MM.1S (cell line): Measurements from ENCODE around the gene GOT1.

ENCODE experiments used
- DNase-seq: peaks from one replicate; pipeline ENCODE4 v3.0.0-alpha.2; 2015
- H2AFZ ChIP-seq: fragments of 300-600 bp; sonication (generic); 2 replicates; pipeline ENCODE4 v1.6.0; 2016; ENCODE audit warnings: antibody characterized with exemption, low read length
- H3F3A ChIP-seq: fragments of 300-600 bp; sonication (generic); 2 replicates; pipeline ENCODE4 v1.6.1; 2016; ENCODE audit warnings: mild to moderate bottlenecking, antibody characterized with exemption, low read length, moderate library complexity, mixed read lengths; ENCODE audit not compliant: insufficient read depth
- H3K27ac ChIP-seq: fragments of 300-600 bp; sonication (generic); 2 replicates; pipeline ENCODE4 v1.5.1; 2016; ENCODE audit warnings: mild to moderate bottlenecking, low read length
- H3K27me3 ChIP-seq: fragments of 300-600 bp; sonication (generic); replicated peaks from 2 replicates; pipeline ENCODE4 v1.6.0; 2016; ENCODE audit warnings: low read length; ENCODE audit not compliant: insufficient read depth
- H3K36me3 ChIP-seq: fragments of 300-600 bp; sonication (generic); replicated peaks from 2 replicates; pipeline ENCODE4 v1.6.1; 2016; ENCODE audit warnings: mild to moderate bottlenecking, low read length, mixed read lengths; ENCODE audit not compliant: insufficient read depth
- H3K4me1 ChIP-seq: fragments of 300-600 bp; sonication (generic); 2 replicates; pipeline ENCODE4 v1.6.1; 2016; ENCODE audit warnings: low read length, mixed read lengths
- H3K4me2 ChIP-seq: fragments of 300-600 bp; sonication (generic); 2 replicates; pipeline ENCODE4 v1.6.0; 2016; ENCODE audit warnings: low read depth, low read length
- H3K4me3 ChIP-seq: fragments of 300-600 bp; sonication (generic); 2 replicates; pipeline ENCODE4 v1.5.1; 2016; ENCODE audit warnings: low read length, mixed read lengths
- H3K79me2 ChIP-seq: fragments of 300-600 bp; sonication (generic); 2 replicates; pipeline ENCODE4 v1.6.1; 2016; ENCODE audit warnings: mixed run types, low read length, mixed read lengths
- H3K9ac ChIP-seq: fragments of 300-600 bp; sonication (generic); 2 replicates; pipeline ENCODE4 v1.6.1; 2016; ENCODE audit warnings: low read length, mixed read lengths
- H3K9me2 ChIP-seq: fragments of 300-600 bp; sonication (generic); replicated peaks from 2 replicates; pipeline ENCODE4 v1.6.1; 2016; ENCODE audit warnings: mild to moderate bottlenecking, low read length, mixed read lengths; ENCODE audit not compliant: insufficient read depth
- H3K9me3 ChIP-seq: fragments of 300-600 bp; sonication (generic); replicated peaks from 2 replicates; pipeline ENCODE4 v1.6.1; 2016; ENCODE audit warnings: mild to moderate bottlenecking, low read length, mixed read lengths; ENCODE audit not compliant: insufficient read depth
- H4K20me1 ChIP-seq: fragments of 300-600 bp; sonication (generic); 2 replicates; pipeline ENCODE4 v1.6.1; 2016; ENCODE audit warnings: mild to moderate bottlenecking, low read length, moderate library complexity, mixed read lengths; ENCODE audit not compliant: insufficient read depth
- CTCF ChIP-seq: fragments of 300-600 bp; sonication (generic); IDR thresholded peaks from 2 replicates; pipeline ENCODE4 v1.5.1; 2016; ENCODE audit warnings: antibody characterized with exemption, low read length, mixed read lengths
- EZH2 ChIP-seq: fragments of 300-600 bp; sonication (generic); optimal IDR thresholded peaks from 2 replicates; pipeline ENCODE3; 2017; ENCODE audit warnings: low read depth, mild to moderate bottlenecking, antibody characterized with exemption, low read length, mixed read lengths
- EZH2phosphoT487 ChIP-seq: fragments of 300-600 bp; sonication (generic); IDR thresholded peaks from 2 replicates; pipeline ENCODE4 v1.6.1; 2018; ENCODE audit warnings: antibody characterized with exemption, low read length

The GOT1 gene

GRCh38 chr10:99466632-99467223, 36.3 kb upstream of the GOT1 start:
- DNase-seq: no peak
- H3K9ac ChIP-seq: no peak overlapping the region
- H3K4me1 ChIP-seq: no peaks in the 10 kb centered on the region
- no peaks in the 10 kb centered on the region for H3K79me2 ChIP-seq
- H3K9me2 ChIP-seq: no peaks in the 10 kb centered on the region
- no peak overlapping the region for H3K4me3 ChIP-seq
- H3F3A ChIP-seq: no peaks in the 10 kb centered on the region
- TF ChIP-seq EZH2phosphoT487: no peak
- TF ChIP-seq CTCF: no peak
- no peak for TF ChIP-seq EZH2
- no peak overlapping the region for H3K27ac ChIP-seq
- H2AFZ ChIP-seq: no peak overlapping the region
- H3K27me3 ChIP-seq: no peaks in the 10 kb centered on the region
- no peak overlapping the region for H3K4me2 ChIP-seq
- no peaks in the 10 kb centered on the region for H3K36me3 ChIP-seq
- H3K9me3 ChIP-seq: no peaks in the 10 kb centered on the region
- no peaks in the 10 kb centered on the region for H4K20me1 ChIP-seq

- Histone ChIP-seq H3K4me2 (no peak overlapping the region), H3K9me3 (no peaks in the 10 kb centered on the region), H3K4me1 (no peaks in the 10 kb centered on the region), H3K27me3 (no peaks in the 10 kb centered on the region), H4K20me1 (no peaks in the 10 kb centered on the region), H2AFZ (no peak overlapping the region), H3K27ac (no peak overlapping the region), H3K9ac (no peak overlapping the region), H3K9me2 (no peaks in the 10 kb centered on the region), H3K79me2 (no peaks in the 10 kb centered on the region), H3K4me3 (no peak overlapping the region), H3K36me3 (no peaks in the 10 kb centered on the region), H3F3A (no peaks in the 10 kb centered on the region)
- DNase-seq: no peak
- TF ChIP-seq EZH2phosphoT487 (no peak), CTCF (no peak), EZH2 (no peak)
Observed at GRCh38 chr10:99461230-99461629, 30.8 kb upstream of the GOT1 start.

DNA sequence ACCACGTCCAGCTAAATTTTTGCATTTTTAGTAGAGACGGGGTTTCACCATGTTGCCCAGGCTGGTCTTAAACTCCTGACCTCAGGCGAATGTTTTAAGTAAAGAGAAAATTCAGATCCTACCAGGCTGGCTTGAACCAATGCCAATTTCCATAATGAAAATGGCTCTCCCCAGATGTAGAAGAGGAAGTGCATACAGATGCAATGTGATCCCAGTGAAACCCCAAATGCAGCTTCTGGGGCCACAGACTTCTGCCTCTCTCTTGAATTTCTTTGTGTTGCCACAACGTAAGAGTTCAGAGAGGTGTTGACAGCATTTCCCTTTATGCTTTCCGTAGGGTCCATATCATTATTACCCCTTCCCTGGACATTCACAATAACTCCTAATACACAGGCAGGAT, 29.6 kb upstream of the GOT1 start:
- no peaks in the 10 kb centered on the region for H3K27me3 ChIP-seq
- no peak for DNase-seq
- no peak overlapping the region for H3K9ac ChIP-seq
- no peak overlapping the region for H3K4me3 ChIP-seq
- no peaks in the 10 kb centered on the region for H4K20me1 ChIP-seq
- H3K27ac ChIP-seq: no peak overlapping the region
- no peaks in the 10 kb centered on the region for H3K36me3 ChIP-seq
- H3K9me2 ChIP-seq: no peaks in the 10 kb centered on the region
- no peaks in the 10 kb centered on the region for H3K9me3 ChIP-seq
- H3F3A ChIP-seq: no peaks in the 10 kb centered on the region
- no peak overlapping the region for H3K4me2 ChIP-seq
- TF ChIP-seq EZH2 (no peak), CTCF (no peak), EZH2phosphoT487 (no peak)
- H3K4me1 ChIP-seq: no peaks in the 10 kb centered on the region
- H2AFZ ChIP-seq: no peak overlapping the region
- H3K79me2 ChIP-seq: no peaks in the 10 kb centered on the region
